Left lung (tissue), 14 donors: ENCODE data around the gene ITGB4. TPM values are rescaled to one million over a fixed set of nuclear protein-coding genes. Genes with fewer than 3 reads are reported as not detected.

Experiments
- ATAC-seq: fragments of 200-7000 bp; cut with Tn5 transposase; one replicate; pipeline ENCODE4 v1.9.1; 2020; ENCODE audit warnings: moderate library complexity
- DNase-seq, 4 donors: peaks; one replicate each; pipeline ENCODE4 v3.0.0-alpha.2; 2013 to 2020
- H3K27ac ChIP-seq, 2 donors: fragments of 200-600 bp; sonication (generic) in 1 of 2; one replicate each; pipeline versions ENCODE4 v1.5.0 to v1.8.0; 2020 to 2021
- H3K27me3 ChIP-seq, 2 donors: fragments of 200-600 bp; sonication (generic) in 1 of 2; one replicate each; pipeline versions ENCODE4 v1.5.0 to v1.8.0; 2020 to 2021
- H3K36me3 ChIP-seq, 2 donors: fragments of 200-600 bp; sonication (generic) in 1 of 2; one replicate each; pipeline versions ENCODE4 v1.5.0 to v1.8.0; 2020 to 2021
- H3K4me1 ChIP-seq, 2 donors: fragments of 200-600 bp; one replicate each; pipeline ENCODE4 v1.8.0; 2021
- H3K4me3 ChIP-seq, 2 donors: fragments of 200-600 bp; sonication (generic) in 1 of 2; one replicate each; pipeline versions ENCODE4 v1.5.0 to v1.8.0; 2020 to 2021; ENCODE audit warnings: mild to moderate bottlenecking in 1 of 2
- H3K9me3 ChIP-seq, 2 donors: fragments of 200-600 bp; sonication (generic) in 1 of 2; one replicate each; pipeline versions ENCODE4 v1.5.0 to v1.8.0; 2020 to 2021
- CTCF ChIP-seq, 2 donors: fragments of 200-600 bp; sonication (generic) in 1 of 2; IDR thresholded peaks; one replicate each; pipeline versions ENCODE4 v1.5.0 to v1.8.0; 2021; ENCODE audit warnings: antibody characterized with exemption in 2 of 2
- intact Hi-C, 2 donors: fragments of 100-400 bp; cut with DNase I; formaldehyde crosslinking; loops; one replicate each; pipeline versions ENCODE4 v1.11.2 to v1.14.2; 2022
- long read RNA-seq, 12 donors: library from polyadenylated mRNA in 2 of 12; unstranded in 2 of 12; transcript quantifications; one replicate each; pipeline ENCODE4 v2.0.0 and lab custom pipeline, GENCODE V29; 2019 to 2026
- polyA plus RNA-seq, 6 donors: library from polyadenylated mRNA; unstranded; fragments of 120-200 nt; gene quantifications; one replicate each; pipeline ENCODE4 v1.2.1, GENCODE V29; 2013; ENCODE audit not compliant: insufficient read length in 6 of 6
- total RNA-seq, 2 donors: library from RNA; stranded (reverse); fragmentation: NEBNext Ultra II Directional; extraction: Animal tissue kit (Norgen Biotek cat#: 25700); gene quantifications; one replicate each; pipeline ENCODE4 v1.2.1, GENCODE V29; 2021
- donor health status: DM: no; HTN: yes; CAD: no.
- donor health status: DM: no; HTN: no; CAD: no.

Gene ITGB4
- total RNA-seq: 10 to 100 TPM; 44.1 to 54.8 TPM
- 10 to 100 TPM in 1 of 6 donors, 1 to 10 TPM in 5; 4.6 to 12.2 (median 8.9) TPM for polyA plus RNA-seq
- long read RNA-seq, donor 1: 0 reads
- long read RNA-seq, donor 2: 0 reads
- long read RNA-seq, donor 3: 0 reads
- long read RNA-seq, donor 4, partial matches to known transcripts: 2 of 3 reads
- long read RNA-seq, donor 4, other reads (novel, unspliced or antisense): 1 of 3 reads
- long read RNA-seq, donor 5: 0 reads
- long read RNA-seq, donor 6: 0 reads
- long read RNA-seq, donor 7, partial matches to known transcripts: 0 of 19 reads
- long read RNA-seq, donor 7, other reads (novel, unspliced or antisense): 19 of 19 reads
- long read RNA-seq, donor 8: 0 reads
- long read RNA-seq, donor 9: 0 reads
- long read RNA-seq, donor 10, partial matches to known transcripts: 4 of 4 reads
- long read RNA-seq, donor 10, other reads (novel, unspliced or antisense): 0 of 4 reads
- long read RNA-seq, donor 11: 0 reads
- long read RNA-seq, donor 12: 0 reads

- intact Hi-C loops: no loop called here
- Histone ChIP-seq H3K27me3 (peaks cover 12 to 48% of the 10 kb centered on the region in 2 donors), H3K27ac (peak within 1 kb of the TSS; percentile 76 to 81), H3K4me3 (peak within 1 kb of the TSS; percentile 37 to 43), H3K36me3 (no peaks in the 10 kb centered on the region), H3K9me3 (no peaks in the 10 kb centered on the region), H3K4me1 (peaks cover 5 to 22% of the 10 kb centered on the region in 2 donors)
- no peak for TF ChIP-seq CTCF (IDR thresholded peaks at IDR 0.05)
- peak; percentile 18 to 93 (median 73) for DNase-seq
- ATAC-seq: peak; percentile 93
Measured at GRCh38 chr17:75720656-75721462, at the start of gene ITGB4. Gene ITGB4 (plus strand): TSS chr17:75721459. CDS start chr17:75724704, 3,245 bp downstream.

GRCh38 chr17:75672011-75672410, 49.2 kb upstream of the ITGB4 start:
- no peak for DNase-seq
- Histone ChIP-seq H3K27ac (no peak overlapping the region), H3K4me3 (no peak overlapping the region), H3K9me3 (no peaks in the 10 kb centered on the region), H3K36me3 (peaks cover 5 to 74% of the 10 kb centered on the region in 2 donors), H3K4me1 (peaks cover 8 to 40% of the 10 kb centered on the region in 2 donors), H3K27me3 (no peaks in the 10 kb centered on the region)
- intact Hi-C loops: loop anchor here in 1 of 2 donors (5.0 kb wide), 1 partner anchor 75 kb away; no protein-coding TSS in a partner anchor
- ATAC-seq: no peak
- no peak for TF ChIP-seq CTCF (IDR thresholded peaks at IDR 0.05)

- intact Hi-C loops: loop anchor here in 1 of 2 donors (5.0 kb wide), 1 partner anchor 74 kb away; no protein-coding TSS in a partner anchor
- Histone ChIP-seq H3K9me3 (no peaks in the 10 kb centered on the region), H3K4me3 (no peak overlapping the region), H3K36me3 (peaks cover 5 to 77% of the 10 kb centered on the region in 2 donors), H3K27me3 (no peaks in the 10 kb centered on the region), H3K27ac (no peak overlapping the region), H3K4me1 (peaks cover 0 to 29% of the 10 kb centered on the region in 2 donors)
- ATAC-seq (no peak), DNase-seq (no peak)
- no peak for TF ChIP-seq CTCF (IDR thresholded peaks at IDR 0.05)
Measured at GRCh38 chr17:75673487-75673886, 47.8 kb upstream of the ITGB4 start.

- TF ChIP-seq CTCF (IDR thresholded peaks at IDR 0.05): no peak
- DNase-seq: no peak
- Histone ChIP-seq H3K27me3 (no peaks in the 10 kb centered on the region), H3K9me3 (no peaks in the 10 kb centered on the region), H3K4me1 (peaks cover 4 to 32% of the 10 kb centered on the region in 2 donors), H3K4me3 (no peak overlapping the region), H3K36me3 (peaks cover 5 to 73% of the 10 kb centered on the region in 2 donors), H3K27ac (no peak overlapping the region)
- ATAC-seq: no peak
- intact Hi-C loops: no loop called here
Measured at GRCh38 chr17:75676461-75676860, 44.8 kb upstream of the ITGB4 start.
